Colonic mucosa (tissue), 4 donors: ENCODE data around the gene TMX4. TPM values are rescaled to one million over a fixed set of nuclear protein-coding genes. Genes with fewer than 3 reads are reported as not detected.
"Not testable (repeated sequence)": the region's sequence is repeated elsewhere in the genome, so short reads cannot be mapped to it uniquely, and the experiment has no call there.

Experiments
- DNase-seq: peaks from one replicate; pipeline ENCODE4 v3.0.0-alpha.2; 2020
- H3K27ac ChIP-seq: fragments of 200-600 bp; one replicate; pipeline ENCODE4 v1.8.0; 2021
- H3K27me3 ChIP-seq: fragments of 200-600 bp; one replicate; pipeline ENCODE4 v1.8.0; 2021
- H3K36me3 ChIP-seq: fragments of 200-600 bp; one replicate; pipeline ENCODE4 v1.8.0; 2021
- H3K4me1 ChIP-seq: fragments of 200-600 bp; one replicate; pipeline ENCODE4 v1.8.0; 2021; ENCODE audit warnings: mild to moderate bottlenecking
- H3K4me3 ChIP-seq: fragments of 200-600 bp; one replicate; pipeline ENCODE4 v1.8.0; 2021
- H3K9ac ChIP-seq, 2 donors: one replicate each; pipeline ENCODE4 v1.7.0; 2013; ENCODE audit warnings: control low read depth in 2 of 2, low read depth in 2 of 2, low read length in 2 of 2
- H3K9me3 ChIP-seq: fragments of 200-600 bp; one replicate; pipeline ENCODE4 v1.8.0; 2021
- intact Hi-C: fragments of 100-400 bp; cut with DNase I; formaldehyde crosslinking; loops from one replicate; pipeline ENCODE4 v1.14.1; 2022
- total RNA-seq, 2 donors: library from RNA; stranded (reverse); fragmentation: NEBNext Ultra II Directional in 1 of 2; extraction: Animal tissue kit (Norgen Biotek cat#: 25700) in 1 of 2; gene quantifications; one replicate each; pipeline ENCODE4 v1.2.1, GENCODE V29; 2021
- TF ChIP-seq, protein P1 (sequence below): fragments of 200-600 bp; IDR thresholded peaks from one replicate; pipeline ENCODE4 v1.8.0; 2022; ENCODE audit warnings: antibody characterized with exemption, mild to moderate bottlenecking
- donor health status: healthy.
- donor health status: DM: no; HTN: no; CAD: no.
- donor health status: DM: no; HTN: no; CAD: no.

The TMX4 gene
- total RNA-seq, 2 donors from 2014 or later = 26.5 to 28.0 TPM

DNA sequence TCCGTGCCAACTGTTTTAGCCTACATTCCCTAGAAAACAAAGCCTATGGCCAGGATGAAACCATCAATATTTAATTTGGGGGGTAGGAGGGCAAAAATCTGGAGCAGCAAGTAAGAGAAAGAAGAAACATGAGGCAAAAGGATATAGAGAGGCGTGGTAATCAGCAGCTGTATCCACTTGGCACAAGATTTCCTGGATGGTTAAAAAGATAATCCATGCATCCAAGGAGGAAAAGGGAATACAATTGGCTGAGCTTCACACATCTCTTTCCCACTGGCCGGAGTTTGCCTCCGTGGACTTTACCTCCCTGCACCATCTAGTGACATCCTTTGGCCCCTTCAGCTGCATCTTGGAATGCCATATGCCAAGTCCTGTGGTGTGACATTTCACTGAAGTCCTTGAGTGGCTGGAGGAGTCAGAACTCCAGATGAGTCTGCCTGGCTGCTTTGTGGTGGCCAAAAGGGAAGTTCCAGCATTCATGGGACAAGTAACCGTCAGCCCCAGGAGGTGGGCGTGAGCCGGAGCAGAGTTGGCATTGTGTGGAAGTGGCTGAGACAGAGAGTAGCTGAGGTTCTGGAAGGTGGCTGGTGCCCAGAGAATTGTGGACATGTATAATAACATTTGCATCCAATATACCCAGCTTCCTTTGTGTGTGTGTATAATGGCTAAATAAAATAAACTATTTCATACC lies 13.7 kb upstream of the TMX4 start:
- no peak for DNase-seq
- Histone ChIP-seq H3K27me3 (no peaks in the 10 kb centered on the region), H3K4me1 (no peaks in the 10 kb centered on the region), H3K9me3 (no peaks in the 10 kb centered on the region), H3K27ac (no peak overlapping the region), H3K9ac (no peak overlapping the region), H3K4me3 (no peak overlapping the region), H3K36me3 (no peaks in the 10 kb centered on the region)
- TF ChIP-seq, protein P1, sequence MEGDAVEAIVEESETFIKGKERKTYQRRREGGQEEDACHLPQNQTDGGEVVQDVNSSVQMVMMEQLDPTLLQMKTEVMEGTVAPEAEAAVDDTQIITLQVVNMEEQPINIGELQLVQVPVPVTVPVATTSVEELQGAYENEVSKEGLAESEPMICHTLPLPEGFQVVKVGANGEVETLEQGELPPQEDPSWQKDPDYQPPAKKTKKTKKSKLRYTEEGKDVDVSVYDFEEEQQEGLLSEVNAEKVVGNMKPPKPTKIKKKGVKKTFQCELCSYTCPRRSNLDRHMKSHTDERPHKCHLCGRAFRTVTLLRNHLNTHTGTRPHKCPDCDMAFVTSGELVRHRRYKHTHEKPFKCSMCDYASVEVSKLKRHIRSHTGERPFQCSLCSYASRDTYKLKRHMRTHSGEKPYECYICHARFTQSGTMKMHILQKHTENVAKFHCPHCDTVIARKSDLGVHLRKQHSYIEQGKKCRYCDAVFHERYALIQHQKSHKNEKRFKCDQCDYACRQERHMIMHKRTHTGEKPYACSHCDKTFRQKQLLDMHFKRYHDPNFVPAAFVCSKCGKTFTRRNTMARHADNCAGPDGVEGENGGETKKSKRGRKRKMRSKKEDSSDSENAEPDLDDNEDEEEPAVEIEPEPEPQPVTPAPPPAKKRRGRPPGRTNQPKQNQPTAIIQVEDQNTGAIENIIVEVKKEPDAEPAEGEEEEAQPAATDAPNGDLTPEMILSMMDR = no peak
- intact Hi-C loops = no loop called here

DNA sequence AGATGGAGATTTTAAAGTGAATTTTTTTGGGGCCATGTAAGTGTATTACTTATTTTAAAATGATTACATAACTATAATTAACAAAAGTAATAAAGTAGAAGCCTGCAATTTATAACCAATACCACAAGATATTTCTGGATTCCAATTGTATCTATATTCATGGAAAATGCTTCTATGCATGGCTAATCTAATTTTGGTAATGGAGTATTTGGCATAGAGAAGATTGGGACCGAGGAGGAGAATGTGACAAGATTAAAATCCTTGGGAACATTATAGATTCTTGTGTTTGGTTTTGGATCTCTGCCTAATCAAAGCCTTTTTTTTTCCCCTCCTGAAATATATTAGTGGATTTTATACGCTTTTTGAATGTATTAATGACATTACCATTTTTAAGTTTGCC lies 12.9 kb upstream of the TMX4 start:
- no peaks in the 10 kb centered on the region for H3K36me3 ChIP-seq

DNA sequence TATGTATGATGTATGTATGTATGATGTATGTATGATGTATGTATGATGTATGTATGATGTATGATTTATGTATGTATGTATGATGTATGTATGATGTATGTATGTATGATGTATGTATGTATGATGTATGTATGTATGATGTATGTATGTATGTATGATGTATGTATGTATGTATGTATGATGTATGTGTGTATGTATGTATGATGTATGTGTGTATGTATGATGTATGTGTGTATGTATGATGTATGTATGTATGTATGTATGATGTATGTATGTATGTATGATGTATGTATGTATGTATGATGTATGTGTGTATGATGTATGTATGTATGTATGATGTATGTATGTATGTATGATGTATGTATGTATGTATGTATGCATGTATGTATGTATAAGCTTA lies 12.0 kb upstream of the TMX4 start:
- H3K27me3 ChIP-seq, H3K4me1 ChIP-seq, DNase-seq, H3K36me3 ChIP-seq, intact Hi-C loops, H3K9ac ChIP-seq, H3K4me3 ChIP-seq, H3K9me3 ChIP-seq, H3K27ac ChIP-seq: not testable (repeated sequence)

More for the DNA sequence above, 12.9 kb upstream of the TMX4 start:
- Histone ChIP-seq H3K9me3 (no peaks in the 10 kb centered on the region), H3K9ac (no peak overlapping the region), H3K27me3 (no peaks in the 10 kb centered on the region), H3K4me1 (no peaks in the 10 kb centered on the region), H3K27ac (no peak overlapping the region), H3K4me3 (no peak overlapping the region)
- DNase-seq = no peak
- intact Hi-C loops = no loop called here
- TF ChIP-seq, protein P1 = no peak

DNA sequence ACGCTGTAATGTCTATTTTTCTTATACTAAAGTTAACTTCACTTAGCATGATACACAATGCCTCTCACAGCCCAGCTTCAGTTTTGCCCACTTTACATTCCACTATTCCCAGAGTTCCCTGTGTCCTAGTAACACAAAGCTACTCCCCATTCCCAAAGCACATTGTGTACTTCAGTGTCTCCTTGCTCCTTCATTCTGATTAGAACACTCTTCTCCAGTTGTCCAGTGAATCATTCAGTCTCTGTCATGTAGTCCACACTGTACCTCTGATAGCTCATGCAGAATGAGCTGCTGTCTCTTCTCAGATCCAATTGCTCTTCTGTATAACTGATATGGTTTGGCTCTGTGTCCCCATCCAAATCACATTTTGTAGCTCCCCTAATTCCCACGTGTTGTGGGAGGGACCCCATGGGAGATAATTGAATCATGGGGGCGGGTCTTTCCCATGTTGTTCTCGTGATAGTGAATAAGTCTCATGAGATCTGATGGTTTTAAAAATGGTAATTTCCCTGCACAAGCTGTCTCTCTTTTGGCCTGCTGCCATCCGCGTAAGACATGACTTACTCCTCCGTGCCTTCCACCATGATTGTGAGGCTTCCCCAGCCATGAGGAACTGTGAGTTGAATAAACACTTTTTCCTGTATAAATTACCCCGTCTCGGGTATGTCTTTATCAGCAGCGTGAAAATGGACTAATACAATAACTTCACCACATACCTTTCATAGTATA lies 2.1 kb upstream of the TMX4 start:
- no peak overlapping the region for H3K27ac ChIP-seq
- no peaks in the 10 kb centered on the region for H3K9me3 ChIP-seq
- TF ChIP-seq, protein P1 = no peak
- intact Hi-C loops = no loop called here
- DNase-seq = no peak
- H3K4me3 ChIP-seq = no peak overlapping the region
- no peaks in the 10 kb centered on the region for H3K36me3 ChIP-seq
- no peaks in the 10 kb centered on the region for H3K27me3 ChIP-seq
- no peak overlapping the region for H3K9ac ChIP-seq
- H3K4me1 ChIP-seq = no peaks in the 10 kb centered on the region

DNA sequence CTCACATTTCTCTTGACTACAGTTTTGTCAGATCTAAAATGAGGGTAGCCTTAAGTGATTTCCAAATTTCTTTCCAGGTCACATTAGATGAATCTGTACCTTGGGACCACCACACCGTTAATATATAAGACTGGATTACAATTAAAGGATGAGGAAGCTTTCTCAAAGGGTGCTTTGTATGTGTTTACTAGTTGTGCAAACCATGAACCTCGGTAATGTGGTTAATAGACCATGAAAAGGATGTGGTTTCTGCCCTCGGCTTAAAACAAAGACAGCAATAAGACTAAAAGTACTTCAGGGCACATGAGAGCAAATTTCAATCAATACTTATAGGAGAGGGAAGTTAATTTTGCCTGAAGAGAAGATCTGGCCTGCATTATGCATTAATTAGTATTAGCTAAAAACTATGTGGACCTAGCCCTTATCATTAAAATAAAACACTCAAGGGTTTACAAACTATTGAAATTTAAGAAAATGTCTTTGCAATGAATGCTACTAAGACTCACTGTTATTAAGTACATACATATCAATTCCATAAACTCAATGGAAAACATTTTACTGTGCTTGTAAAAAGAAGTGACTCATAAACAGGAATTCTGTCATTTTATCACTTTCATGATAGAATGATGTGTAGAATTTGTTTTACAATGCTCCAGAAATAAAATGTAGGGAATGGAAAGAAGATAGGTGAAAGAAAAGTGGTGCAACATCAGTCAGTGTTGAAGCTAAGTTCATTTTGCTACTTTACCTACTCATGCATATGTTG lies 936 bp upstream of the TMX4 start:
- intact Hi-C loops = no loop called here
- H3K27me3 ChIP-seq = no peaks in the 10 kb centered on the region
- H3K4me3 ChIP-seq = no peak overlapping the region
- no peaks in the 10 kb centered on the region for H3K4me1 ChIP-seq
- H3K36me3 ChIP-seq = no peaks in the 10 kb centered on the region
- no peak for DNase-seq
- no peaks in the 10 kb centered on the region for H3K9me3 ChIP-seq
- TF ChIP-seq, protein P1 = no peak
- no peak overlapping the region for H3K27ac ChIP-seq
- no peak overlapping the region for H3K9ac ChIP-seq
